HepG2 (cell line): ENCODE data around the gene MON1A. TPM values are rescaled to one million over a fixed set of nuclear protein-coding genes. Genes with fewer than 3 reads are reported as not detected.

Experiments used
- FOSL2 ChIP-seq: sonication (generic); formaldehyde crosslinking; IDR thresholded peaks from 2 replicates; pipeline ENCODE4 v1.4.0; 2020; ENCODE audit warnings: missing genetic modification reagents
- GFI1 ChIP-seq: sonication (generic); formaldehyde crosslinking; IDR thresholded peaks from 2 replicates; pipeline ENCODE4 v1.5.0; 2020; ENCODE audit warnings: missing genetic modification reagents, mild to moderate bottlenecking, borderline replicate concordance
- HES4 ChIP-seq: sonication (generic); formaldehyde crosslinking; IDR thresholded peaks from 2 replicates; pipeline ENCODE4 v1.9.0; 2021; ENCODE audit warnings: mild to moderate bottlenecking, missing genetic modification reagents, borderline replicate concordance
- HNF1A ChIP-seq, 2 experiments: sonication (generic) in 1 of 2; formaldehyde crosslinking in 1 of 2; IDR thresholded peaks; 2 replicates each; pipeline versions ENCODE4 v1.4.0 to v1.6.1; 2016 to 2020; ENCODE audit warnings: borderline replicate concordance in 1 of 2, low read depth in 1 of 2, mild to moderate bottlenecking in 1 of 2, missing genetic modification reagents in 1 of 2
- MED13 ChIP-seq: sonication (generic); formaldehyde crosslinking; IDR thresholded peaks from 2 replicates; pipeline ENCODE4 v1.5.0; 2020; ENCODE audit warnings: missing genetic modification reagents
- MNT ChIP-seq: fragments of 450-650 bp; IDR thresholded peaks from 2 replicates; pipeline ENCODE4 v1.6.1; 2016
- MYNN ChIP-seq: sonication (generic); formaldehyde crosslinking; IDR thresholded peaks from 2 replicates; pipeline ENCODE4 v1.4.0; 2020; ENCODE audit warnings: mild to moderate bottlenecking, low read depth, missing genetic modification reagents
- RFXAP ChIP-seq: sonication (generic); formaldehyde crosslinking; IDR thresholded peaks from 2 replicates; pipeline ENCODE4 v1.4.0; 2020; ENCODE audit warnings: missing genetic modification reagents, borderline replicate concordance
- SOX5 ChIP-seq: IDR thresholded peaks from 2 replicates; pipeline ENCODE4 v1.6.1; 2016; ENCODE audit warnings: borderline replicate concordance
- SYNCRIP ChIP-seq: fragments of 200-400 bp; formaldehyde crosslinking; IDR thresholded peaks from 2 replicates; pipeline ENCODE4 v1.6.1; 2018; ENCODE audit warnings: mild to moderate bottlenecking, low read depth, low read length; ENCODE audit not compliant: insufficient read depth
- TEF ChIP-seq: sonication (generic); formaldehyde crosslinking; IDR thresholded peaks from 2 replicates; pipeline ENCODE4 v1.5.0; 2020; ENCODE audit warnings: missing genetic modification reagents
- ZBTB43 ChIP-seq: sonication (generic); formaldehyde crosslinking; conservative IDR thresholded peaks from 2 replicates; pipeline ENCODE4 v1.4.0; 2020; ENCODE audit warnings: missing genetic modification reagents
- ZFP91 ChIP-seq: sonication (generic); formaldehyde crosslinking; IDR thresholded peaks from 2 replicates; pipeline ENCODE4 v1.9.0; 2022; ENCODE audit warnings: missing genetic modification reagents, mild to moderate bottlenecking, borderline replicate concordance
- ZIK1 ChIP-seq: sonication (generic); formaldehyde crosslinking; IDR thresholded peaks from 2 replicates; pipeline ENCODE4 v1.5.0; 2020; ENCODE audit warnings: mild to moderate bottlenecking, low read depth, missing genetic modification reagents, borderline replicate concordance
- ZNF296 ChIP-seq: sonication (generic); formaldehyde crosslinking; conservative IDR thresholded peaks from 2 replicates; pipeline ENCODE4 v1.5.0; 2020; ENCODE audit warnings: mild to moderate bottlenecking, missing genetic modification reagents
- ZNF337 ChIP-seq: sonication (generic); formaldehyde crosslinking; IDR thresholded peaks from 2 replicates; pipeline ENCODE4 v1.5.1; 2020; ENCODE audit warnings: missing genetic modification reagents, low read depth, mild to moderate bottlenecking, borderline replicate concordance
- ZNF788 ChIP-seq: sonication (generic); formaldehyde crosslinking; IDR thresholded peaks from 2 replicates; pipeline ENCODE4 v1.5.0; 2020; ENCODE audit warnings: mild to moderate bottlenecking, missing genetic modification reagents, borderline replicate concordance
- polyA plus RNA-seq, 8 experiments: library from polyadenylated mRNA; depleted of rRNA in 3 of 8; stranded (reverse) in 7 of 8; unstranded in 1 of 8; fragments of >200 nt; fragmentation: Illumina TruSeq in 4 of 8; extraction: Trizol in 4 of 8; gene quantifications; 2 replicates each; pipeline versions ENCODE4 v1.2.1 to v1.2.3, GENCODE V29; 2011 to 2016; ENCODE audit warnings: low read depth in 4 of 8, missing spikeins in 1 of 8, mixed read lengths in 1 of 8; ENCODE audit not compliant: insufficient read depth in 1 of 8
- total RNA-seq, 5 experiments: library from RNA; depleted of rRNA; stranded (reverse); fragments of >200 nt; fragmentation: Illumina TruSeq; extraction: Trizol; gene quantifications; 2 replicates each; pipeline ENCODE4 v1.2.3, GENCODE V29; 2016; ENCODE audit warnings: low read depth in 1 of 5

MON1A gene
- total and polyA plus RNA-seq, 2 of the 13 experiments (the other 11 are each of a cell fraction or from before 2014, with no cell fraction given), result 4.6 to 9.0 TPM

GRCh38 chr3:49929291-49930167, at the start of gene MON1A (continued):
- TF ChIP-seq MNT (peak; percentile 91), ZNF788 (peak; percentile 70; the same call in 1 of the 2 replicates), HNF1A (IDR thresholded peaks at IDR 0.05; ENCODE audit: low read depth) (no peak), HNF1A (CRISPR knock-in tag; IDR thresholded peaks at IDR 0.05; ENCODE audit: borderline replicate concordance) (no peak), RFXAP (CRISPR knock-in tag) (peak; percentile 83), SOX5 (CRISPR knock-in tag) (peak; percentile 26; the same call in 1 of the 2 replicates), ZNF337 (CRISPR knock-in tag) (peak; percentile 46; the same call in 1 of the 2 replicates), HES4 (CRISPR knock-in tag) (no peak), FOSL2 (no peak; the same call in 1 of the 2 replicates), SYNCRIP (no peak), GFI1 (CRISPR knock-in tag) (no peak), ZBTB43 (CRISPR knock-in tag) (0 out of 2 replicates have a peak, but pooled peaks have one; percentile 26), MED13 (no peak; the same call in 1 of the 2 replicates), ZFP91 (CRISPR knock-in tag) (peak; percentile 87; the same call in 1 of the 2 replicates), TEF (CRISPR knock-in tag) (no peak), ZIK1 (CRISPR knock-in tag) (peak; percentile 42; the same call in 1 of the 2 replicates), ZNF296 (no peak), MYNN (no peak; the same call in 1 of the 2 replicates)
